BJ (cell line): ENCODE data around the gene RBP5. TPM values are rescaled to one million over a fixed set of nuclear protein-coding genes. Genes with fewer than 3 reads are reported as not detected.
A peak's percentile ranks its signal among the peaks of the same experiment; 100 is the strongest.

ENCODE experiments used
- CTCF ChIA-PET: fragments of 350-600 bp; formaldehyde crosslinking; extraction: SDS; loops from one replicate; lab custom pipeline; 2021; ENCODE audit warnings: antibody characterized with exemption, inconsistent platforms; lab: Yijun Ruan, JAX
- POLR2A ChIA-PET: fragments of 300-600 bp; sonication (Branson Sonifier 250); formaldehyde crosslinking; extraction: SDS; loops from one replicate; lab custom pipeline; 2021; ENCODE audit warnings: antibody characterized with exemption; lab: Charles Lee
- DNase-seq: peaks from one replicate; pipeline ENCODE4 v3.0.0-alpha.2; 2011; ENCODE audit warnings: low read depth
- H3K27me3 ChIP-seq: 2 replicates; pipeline ENCODE4 v1.6.0; 2011; ENCODE audit warnings: low read length; ENCODE audit not compliant: control insufficient read depth, insufficient read depth
- H3K36me3 ChIP-seq: 2 replicates; pipeline ENCODE4 v1.5.1; 2011; ENCODE audit warnings: low read length; ENCODE audit not compliant: control insufficient read depth, insufficient read depth
- H3K4me3 ChIP-seq: 2 replicates; pipeline ENCODE4 v1.5.1; 2011; ENCODE audit warnings: low read depth, mild to moderate bottlenecking, control low read depth, low read length
- polyA plus RNA-seq: library from polyadenylated mRNA; depleted of rRNA; stranded (reverse); fragments of >200 nt; gene quantifications from 2 replicates; pipeline ENCODE4 v1.2.3, GENCODE V29; 2011
- TF ChIP-seq, protein P1 (sequence below): IDR thresholded peaks from 2 replicates; pipeline ENCODE4 v1.5.1; 2011; ENCODE audit warnings: low read depth, mild to moderate bottlenecking, control low read depth, inconsistent platforms, low read length, moderate library complexity; ENCODE audit not compliant: insufficient read depth

Gene RBP5
- polyA plus RNA-seq, 1 experiment, result not detected

GRCh38 chr12:7116916-7117315, 11.8 kb downstream of the RBP5 start:
- no peak for DNase-seq
- Histone ChIP-seq H3K27me3 (no peaks in the 10 kb centered on the region), H3K36me3 (peaks cover 10% of the 10 kb centered on the region), H3K4me3 (no peak overlapping the region)
- TF ChIP-seq, protein P1, sequence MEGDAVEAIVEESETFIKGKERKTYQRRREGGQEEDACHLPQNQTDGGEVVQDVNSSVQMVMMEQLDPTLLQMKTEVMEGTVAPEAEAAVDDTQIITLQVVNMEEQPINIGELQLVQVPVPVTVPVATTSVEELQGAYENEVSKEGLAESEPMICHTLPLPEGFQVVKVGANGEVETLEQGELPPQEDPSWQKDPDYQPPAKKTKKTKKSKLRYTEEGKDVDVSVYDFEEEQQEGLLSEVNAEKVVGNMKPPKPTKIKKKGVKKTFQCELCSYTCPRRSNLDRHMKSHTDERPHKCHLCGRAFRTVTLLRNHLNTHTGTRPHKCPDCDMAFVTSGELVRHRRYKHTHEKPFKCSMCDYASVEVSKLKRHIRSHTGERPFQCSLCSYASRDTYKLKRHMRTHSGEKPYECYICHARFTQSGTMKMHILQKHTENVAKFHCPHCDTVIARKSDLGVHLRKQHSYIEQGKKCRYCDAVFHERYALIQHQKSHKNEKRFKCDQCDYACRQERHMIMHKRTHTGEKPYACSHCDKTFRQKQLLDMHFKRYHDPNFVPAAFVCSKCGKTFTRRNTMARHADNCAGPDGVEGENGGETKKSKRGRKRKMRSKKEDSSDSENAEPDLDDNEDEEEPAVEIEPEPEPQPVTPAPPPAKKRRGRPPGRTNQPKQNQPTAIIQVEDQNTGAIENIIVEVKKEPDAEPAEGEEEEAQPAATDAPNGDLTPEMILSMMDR, result no peak
- CTCF ChIA-PET, result interaction anchor here (1.8 kb wide), 1 partner anchor 56 kb away, joined by 6 read pairs; the partner anchor contains the start of gene C1S
- POLR2A ChIA-PET, result no interaction called here

GRCh38 chr12:7116196-7116595, 12.5 kb downstream of the RBP5 start:
- Histone ChIP-seq H3K36me3 (peaks cover 10% of the 10 kb centered on the region), H3K4me3 (no peak overlapping the region), H3K27me3 (no peaks in the 10 kb centered on the region)
- no peak for DNase-seq
- CTCF ChIA-PET, result interaction anchor here (0.6 to 1.4 kb wide), 4 partner anchors 9 to 172 kb away, joined by 3 to 4 read pairs (median 4); partner anchors contain the start of genes C12orf57 and C1S
- POLR2A ChIA-PET, result no interaction called here
- TF ChIP-seq, protein P1, result no peak

- DNase-seq, result no peak
- TF ChIP-seq, protein P1, result no peak
- ChIA-PET POLR2A (no interaction called here), CTCF (interaction anchor here (1.6 to 8.4 kb wide), 3 partner anchors 56 to 170 kb away, joined by 4 to 151 read pairs (median 40); partner anchors contain the start of genes C12orf57, C1S and RNU7-1)
- Histone ChIP-seq H3K36me3 (peaks cover 10% of the 10 kb centered on the region), H3K27me3 (no peaks in the 10 kb centered on the region), H3K4me3 (no peak overlapping the region)
These were observed 13.8 kb downstream of the RBP5 start for GRCh38 chr12:7114851-7115250.

GRCh38 chr12:7114008-7114407, 14.7 kb downstream of the RBP5 start:
- no peak for DNase-seq
- Histone ChIP-seq H3K27me3 (no peaks in the 10 kb centered on the region), H3K36me3 (peaks cover 10% of the 10 kb centered on the region), H3K4me3 (no peak overlapping the region)
- POLR2A ChIA-PET, result no interaction called here
- CTCF ChIA-PET, result interaction anchor here (0.7 to 8.4 kb wide), 24 partner anchors 9 to 190 kb away, joined by 3 to 151 read pairs (median 5); partner anchors contain the start of genes C12orf57, C1S, CLSTN3 and RNU7-1
- TF ChIP-seq, protein P1, result no peak

DNA sequence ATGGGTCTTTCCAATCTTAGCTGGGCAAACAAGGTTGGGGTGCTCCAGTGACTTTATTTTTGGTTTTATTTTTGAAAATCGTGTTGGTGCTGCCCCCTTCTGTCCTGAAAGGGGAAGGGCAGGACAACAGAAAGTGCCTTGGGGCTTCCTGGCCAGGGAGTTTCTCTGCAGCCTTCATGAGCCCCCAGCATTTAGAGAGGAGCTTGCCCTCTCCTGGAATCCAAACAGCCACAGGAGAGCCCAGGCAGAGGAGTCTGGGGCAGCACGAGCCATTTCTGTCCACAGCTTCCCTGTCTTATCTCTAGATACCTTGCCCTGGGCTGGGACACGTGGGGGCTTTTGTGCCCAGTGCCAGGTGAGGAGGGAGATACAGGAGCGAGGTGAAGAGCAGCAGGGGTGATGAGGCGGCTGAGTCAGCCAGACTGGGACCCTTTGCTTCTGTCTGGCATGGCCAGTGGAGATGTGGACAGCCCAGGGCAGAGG, 15.3 kb downstream of the RBP5 start:
- TF ChIP-seq, protein P1, result peak; percentile 80
- ChIA-PET CTCF (interaction anchor here (0.7 to 8.4 kb wide), 33 partner anchors 9 to 292 kb away, joined by 3 to 151 read pairs (median 5); partner anchors contain the start of genes C12orf57, C1R, C1S and CLSTN3), POLR2A (no interaction called here)
- no peaks in the 10 kb centered on the region for H3K27me3 ChIP-seq
- no peak for DNase-seq
- H3K4me3 ChIP-seq, result no peak overlapping the region
- H3K36me3 ChIP-seq, result peaks cover 9% of the 10 kb centered on the region
